Esophagus muscularis mucosa (tissue), 4 donors: ENCODE data around the gene SLAMF7. TPM values are rescaled to one million over a fixed set of nuclear protein-coding genes. Genes with fewer than 3 reads are reported as not detected.

Experiments
- DNase-seq: peaks from one replicate; pipeline ENCODE4 v3.0.0-alpha.2; 2017; ENCODE audit errors: extremely low spot score
- H3K27ac ChIP-seq, 4 donors: fragments of 200-600 bp; sonication (generic); replicated peaks in 1 of 4; 1 replicate in 3 of 4; 2 replicates in 1 of 4; pipeline ENCODE4 v1.5.1; 2016 to 2019; ENCODE audit warnings: mild to moderate bottlenecking in 1 of 4
- H3K27me3 ChIP-seq, 4 donors: fragments of 200-600 bp; sonication (generic); one replicate each; pipeline versions ENCODE4 v1.5.1 to v1.6.0; 2016 to 2019
- H3K36me3 ChIP-seq, 4 donors: fragments of 200-600 bp; sonication (generic); one replicate each; pipeline ENCODE4 v1.5.1; 2016 to 2019
- H3K4me1 ChIP-seq, 4 donors: fragments of 200-600 bp; sonication (generic); one replicate each; pipeline ENCODE4 v1.5.1; 2016 to 2019
- H3K4me3 ChIP-seq, 4 donors: fragments of 200-600 bp; sonication (generic); 1 replicate in 2 of 4; 2 replicates in 2 of 4; pipeline ENCODE4 v1.5.1; 2016 to 2019; ENCODE audit warnings: mild to moderate bottlenecking in 4 of 4, moderate library complexity in 1 of 4
- H3K9me3 ChIP-seq, 4 donors: fragments of 200-600 bp; sonication (generic); 1 replicate in 3 of 4; 2 replicates in 1 of 4; pipeline ENCODE4 v1.5.1; 2016 to 2019
- EP300 ChIP-seq: sonication (generic); formaldehyde crosslinking; IDR thresholded peaks from one replicate; pipeline ENCODE4 v1.6.1; 2017; ENCODE audit warnings: antibody characterized with exemption
- POLR2A ChIP-seq: fragments of 450-650 bp; IDR thresholded peaks from one replicate; pipeline ENCODE4 v1.6.1; 2017; ENCODE audit warnings: antibody characterized with exemption, moderate library complexity, mild to moderate bottlenecking, low read depth
- POLR2AphosphoS5 ChIP-seq, 2 donors: sonication (generic); formaldehyde crosslinking; IDR thresholded peaks; one replicate each; pipeline ENCODE4 v1.6.1; 2017; ENCODE audit warnings: antibody characterized with exemption in 2 of 2
- WGBS: methylation state at CpG from one replicate; pipeline ENCODE4 v1.1.5; 2018; 5-methylcytosine and 5-hydroxymethylcytosine counted together
- intact Hi-C: fragments of 100-400 bp; cut with DNase I; formaldehyde crosslinking; loops from one replicate; pipeline ENCODE4 v1.15.1; 2023
- total RNA-seq, 4 donors: library from RNA; depleted of rRNA; stranded (reverse); fragments of >200 nt; gene quantifications; one replicate each; pipeline versions ENCODE4 v1.1.0 to v1.2.1, GENCODE V29; 2016
- TF ChIP-seq, protein P1 (sequence below), 3 experiments: fragments of 200-600 bp in 2 of 3; fragments of 450-650 bp in 1 of 3; sonication (generic) in 2 of 3; IDR thresholded peaks; one replicate each; pipeline ENCODE4 v1.5.1; 2017 to 2019; ENCODE audit warnings: antibody characterized with exemption in 3 of 3, mild to moderate bottlenecking in 2 of 3, moderate library complexity in 1 of 3

SLAMF7 gene
- total RNA-seq, 4 donors from 2014 or later: 0.06 to 1.3 (median 0.47) TPM

DNA sequence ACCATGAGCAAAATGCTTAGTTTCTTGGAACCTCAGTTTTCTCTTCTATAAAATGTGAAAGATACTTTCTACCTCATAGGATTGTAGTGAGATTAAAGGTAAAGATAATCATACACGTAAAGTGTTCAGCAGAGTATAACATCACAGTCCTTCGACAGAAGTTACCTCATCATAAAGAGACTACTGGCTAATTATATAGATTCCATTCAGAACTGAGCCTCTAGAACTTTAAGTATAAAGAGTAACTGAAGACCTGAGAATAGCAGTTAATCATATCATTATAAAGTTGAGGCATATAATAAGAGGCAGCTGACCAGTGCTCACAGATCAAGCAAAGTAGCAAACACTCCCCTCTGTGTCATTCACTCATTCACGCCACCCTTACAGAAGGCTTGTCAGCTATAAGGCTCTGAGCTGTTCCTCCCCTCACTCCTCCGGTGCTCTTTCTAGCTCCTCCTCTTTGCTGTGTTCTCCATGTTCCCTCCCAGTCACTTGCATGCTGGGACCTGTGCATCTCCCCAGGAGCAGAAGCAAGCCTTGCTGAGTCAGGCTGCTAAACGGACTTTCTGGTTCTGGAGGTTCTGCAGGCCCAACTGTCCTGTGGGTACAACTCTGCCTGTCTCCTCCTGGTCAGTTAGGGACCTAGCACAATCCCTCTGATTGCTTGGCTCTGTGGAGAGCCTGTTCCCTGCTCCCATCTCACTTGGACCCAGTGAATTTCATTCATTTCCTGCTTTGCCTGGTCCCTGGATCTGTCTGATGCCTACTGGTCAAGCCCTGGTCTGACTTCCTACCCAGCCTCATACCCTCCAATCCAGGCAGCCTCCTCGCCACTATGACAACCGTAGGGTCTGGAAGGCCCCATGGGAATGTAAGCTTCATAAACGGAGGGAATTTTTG lies 28.6 kb downstream of the SLAMF7 start:
- H3K4me3 ChIP-seq: no peak overlapping the region

GRCh38 chr1:160768295-160768657 lies 29.2 kb downstream of the SLAMF7 start:
- Histone ChIP-seq H3K4me1 (no peaks in the 10 kb centered on the region), H3K9me3 (no peaks in the 10 kb centered on the region), H3K27me3 (no peaks in the 10 kb centered on the region), H3K4me3 (no peak overlapping the region), H3K36me3 (no peaks in the 10 kb centered on the region), H3K27ac (no peak overlapping the region)
- TF ChIP-seq EP300 (no peak), POLR2AphosphoS5 (IDR thresholded peaks at IDR 0.05) (no peak), POLR2A (no peak)
- TF ChIP-seq, protein P1, sequence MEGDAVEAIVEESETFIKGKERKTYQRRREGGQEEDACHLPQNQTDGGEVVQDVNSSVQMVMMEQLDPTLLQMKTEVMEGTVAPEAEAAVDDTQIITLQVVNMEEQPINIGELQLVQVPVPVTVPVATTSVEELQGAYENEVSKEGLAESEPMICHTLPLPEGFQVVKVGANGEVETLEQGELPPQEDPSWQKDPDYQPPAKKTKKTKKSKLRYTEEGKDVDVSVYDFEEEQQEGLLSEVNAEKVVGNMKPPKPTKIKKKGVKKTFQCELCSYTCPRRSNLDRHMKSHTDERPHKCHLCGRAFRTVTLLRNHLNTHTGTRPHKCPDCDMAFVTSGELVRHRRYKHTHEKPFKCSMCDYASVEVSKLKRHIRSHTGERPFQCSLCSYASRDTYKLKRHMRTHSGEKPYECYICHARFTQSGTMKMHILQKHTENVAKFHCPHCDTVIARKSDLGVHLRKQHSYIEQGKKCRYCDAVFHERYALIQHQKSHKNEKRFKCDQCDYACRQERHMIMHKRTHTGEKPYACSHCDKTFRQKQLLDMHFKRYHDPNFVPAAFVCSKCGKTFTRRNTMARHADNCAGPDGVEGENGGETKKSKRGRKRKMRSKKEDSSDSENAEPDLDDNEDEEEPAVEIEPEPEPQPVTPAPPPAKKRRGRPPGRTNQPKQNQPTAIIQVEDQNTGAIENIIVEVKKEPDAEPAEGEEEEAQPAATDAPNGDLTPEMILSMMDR (IDR thresholded peaks at IDR 0.05): peak in 1 of 3 experiments; percentile 29
- intact Hi-C loops: no loop called here
- no peak for DNase-seq

More for the DNA sequence above, 28.6 kb downstream of the SLAMF7 start:
- no peak for DNase-seq
- Histone ChIP-seq H3K4me1 (no peaks in the 10 kb centered on the region), H3K9me3 (no peaks in the 10 kb centered on the region), H3K27ac (no peak overlapping the region), H3K36me3 (no peaks in the 10 kb centered on the region), H3K27me3 (no peaks in the 10 kb centered on the region)
- 59% methylated on average over 8 of the region's 8 CpGs for WGBS
- intact Hi-C loops: no loop called here
- TF ChIP-seq POLR2AphosphoS5 (IDR thresholded peaks at IDR 0.05) (no peak), POLR2A (no peak), EP300 (no peak)
- TF ChIP-seq, protein P1 (IDR thresholded peaks at IDR 0.05): no peak

DNA sequence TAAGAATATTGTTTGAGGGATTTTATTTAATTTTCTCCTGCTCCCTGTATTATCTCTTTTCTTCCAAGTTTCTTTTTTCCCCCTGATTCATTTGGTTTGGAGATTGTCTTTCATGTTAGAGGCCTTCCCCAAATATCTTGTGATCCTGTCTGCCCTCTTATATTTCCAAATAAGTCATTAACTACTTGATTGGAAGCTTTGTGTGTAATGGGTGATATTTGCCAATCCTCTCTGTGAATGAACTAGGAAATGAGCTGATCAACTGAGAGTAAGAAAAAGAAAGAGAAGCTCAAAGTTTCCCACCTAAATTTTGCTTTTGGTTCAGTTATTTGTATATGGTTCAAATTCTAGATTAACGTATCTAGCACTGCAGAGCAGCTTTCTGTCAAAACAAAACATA lies 33.3 kb downstream of the SLAMF7 start:
- no peak for DNase-seq
- 75% methylated on average over 1 of the region's 1 CpG for WGBS
- H3K27me3 ChIP-seq: peaks cover 0 to 9% (median 0%) of the 10 kb centered on the region in 4 donors

GRCh38 chr1:160773093-160773492 lies 34.0 kb downstream of the SLAMF7 start:
- no peak for DNase-seq
- Histone ChIP-seq H3K27ac (no peak overlapping the region), H3K27me3 (peaks cover 0 to 9% (median 0%) of the 10 kb centered on the region in 4 donors), H3K36me3 (no peaks in the 10 kb centered on the region), H3K9me3 (no peaks in the 10 kb centered on the region), H3K4me3 (no peak overlapping the region), H3K4me1 (no peaks in the 10 kb centered on the region)
- intact Hi-C loops: no loop called here
- 69% methylated on average over 3 of the region's 3 CpGs for WGBS
- TF ChIP-seq POLR2A: no peak
- TF ChIP-seq EP300: no peak
- no peak for TF ChIP-seq POLR2AphosphoS5 (IDR thresholded peaks at IDR 0.05)
- TF ChIP-seq, protein P1 (IDR thresholded peaks at IDR 0.05): no peak

More for the DNA sequence above, 33.3 kb downstream of the SLAMF7 start:
- intact Hi-C loops: no loop called here
- H3K27ac ChIP-seq: no peak overlapping the region
- H3K4me3 ChIP-seq: no peak overlapping the region
- no peak for TF ChIP-seq EP300
- no peaks in the 10 kb centered on the region for H3K36me3 ChIP-seq
- no peaks in the 10 kb centered on the region for H3K4me1 ChIP-seq
- no peaks in the 10 kb centered on the region for H3K9me3 ChIP-seq

DNA sequence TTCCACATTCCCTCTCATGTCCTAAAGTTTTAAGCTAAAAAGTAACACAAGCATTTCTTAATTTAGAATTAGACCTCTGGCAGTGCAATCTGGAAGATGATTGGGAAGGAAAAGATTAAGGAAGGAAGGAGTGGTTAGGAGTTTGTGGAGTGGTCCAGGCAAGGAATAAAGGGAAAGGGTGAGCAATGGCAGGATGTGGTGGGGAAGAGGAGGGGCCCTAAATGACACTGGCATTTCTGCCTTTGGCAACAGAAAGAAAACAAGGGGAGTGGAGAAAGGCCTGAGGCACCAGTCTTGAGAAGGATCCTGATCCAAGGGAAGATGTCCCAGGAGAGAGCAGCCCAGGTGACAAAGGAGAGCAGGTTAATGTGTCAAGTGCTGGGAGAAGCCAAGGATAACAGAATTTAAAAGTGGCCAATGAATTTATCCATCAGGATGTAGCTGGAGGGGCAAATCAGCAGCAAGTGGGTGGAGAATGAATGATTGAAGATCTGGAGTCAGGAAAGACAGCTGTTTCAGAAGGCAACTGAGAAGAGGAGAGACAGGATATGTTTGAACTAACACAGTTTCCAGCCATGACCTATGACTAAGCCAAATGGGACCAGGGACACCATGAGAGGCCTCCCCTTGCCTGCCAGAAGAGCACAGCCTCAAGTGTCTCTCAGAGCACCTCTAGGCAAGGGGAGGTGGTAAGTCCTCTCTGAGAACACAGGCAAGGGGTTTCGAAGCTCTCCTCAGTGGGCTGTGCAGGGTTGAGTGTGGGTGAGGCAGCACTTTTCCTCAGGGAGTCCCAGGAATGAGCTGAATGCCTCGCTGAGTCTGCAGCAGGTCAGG lies 36.1 kb downstream of the SLAMF7 start:
- DNase-seq: peak; percentile 68
- no peak for TF ChIP-seq POLR2AphosphoS5 (IDR thresholded peaks at IDR 0.05)
- TF ChIP-seq POLR2A: no peak
- TF ChIP-seq EP300: no peak
- TF ChIP-seq, protein P1 (IDR thresholded peaks at IDR 0.05): no peak
- Histone ChIP-seq H3K36me3 (no peaks in the 10 kb centered on the region), H3K4me3 (no peak overlapping the region), H3K9me3 (no peaks in the 10 kb centered on the region), H3K27ac (no peak overlapping the region), H3K4me1 (no peaks in the 10 kb centered on the region), H3K27me3 (peaks cover 0 to 9% (median 0%) of the 10 kb centered on the region in 4 donors)
- WGBS: 67% methylated on average over 2 of the region's 2 CpGs
- intact Hi-C loops: no loop called here
